Vagina (tissue), 2 donors: ENCODE results near the gene ZBED1.

Experiments
- POLR2A ChIP-seq, 2 donors: fragments of 450-650 bp; IDR thresholded peaks; one replicate each; pipeline ENCODE4 v1.6.1; 2017; ENCODE audit warnings: antibody characterized with exemption in 2 of 2, mild to moderate bottlenecking in 2 of 2, moderate library complexity in 2 of 2
- POLR2AphosphoS5 ChIP-seq, 2 donors: sonication (generic); formaldehyde crosslinking; IDR thresholded peaks; one replicate each; pipeline ENCODE4 v1.9.0; 2017; ENCODE audit warnings: antibody characterized with exemption in 2 of 2, mild to moderate bottlenecking in 2 of 2, low read depth in 1 of 2; ENCODE audit not compliant: insufficient read depth in 1 of 2
- TF ChIP-seq, protein P1 (sequence below), 3 experiments: fragments of 450-650 bp in 2 of 3; fragments of 200-600 bp in 1 of 3; sonication (generic) in 1 of 3; IDR thresholded peaks; one replicate each; pipeline ENCODE4 v1.5.1; 2017 to 2019; ENCODE audit warnings: antibody characterized with exemption in 3 of 3, mild to moderate bottlenecking in 2 of 3, moderate library complexity in 2 of 3

- TF ChIP-seq, protein P1, sequence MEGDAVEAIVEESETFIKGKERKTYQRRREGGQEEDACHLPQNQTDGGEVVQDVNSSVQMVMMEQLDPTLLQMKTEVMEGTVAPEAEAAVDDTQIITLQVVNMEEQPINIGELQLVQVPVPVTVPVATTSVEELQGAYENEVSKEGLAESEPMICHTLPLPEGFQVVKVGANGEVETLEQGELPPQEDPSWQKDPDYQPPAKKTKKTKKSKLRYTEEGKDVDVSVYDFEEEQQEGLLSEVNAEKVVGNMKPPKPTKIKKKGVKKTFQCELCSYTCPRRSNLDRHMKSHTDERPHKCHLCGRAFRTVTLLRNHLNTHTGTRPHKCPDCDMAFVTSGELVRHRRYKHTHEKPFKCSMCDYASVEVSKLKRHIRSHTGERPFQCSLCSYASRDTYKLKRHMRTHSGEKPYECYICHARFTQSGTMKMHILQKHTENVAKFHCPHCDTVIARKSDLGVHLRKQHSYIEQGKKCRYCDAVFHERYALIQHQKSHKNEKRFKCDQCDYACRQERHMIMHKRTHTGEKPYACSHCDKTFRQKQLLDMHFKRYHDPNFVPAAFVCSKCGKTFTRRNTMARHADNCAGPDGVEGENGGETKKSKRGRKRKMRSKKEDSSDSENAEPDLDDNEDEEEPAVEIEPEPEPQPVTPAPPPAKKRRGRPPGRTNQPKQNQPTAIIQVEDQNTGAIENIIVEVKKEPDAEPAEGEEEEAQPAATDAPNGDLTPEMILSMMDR (IDR thresholded peaks at IDR 0.05) = no peak
- TF ChIP-seq POLR2AphosphoS5 (IDR thresholded peaks at IDR 0.05; ENCODE audit: insufficient read depth in 1 of 2, low read depth in 1 of 2) (no peak), POLR2A (IDR thresholded peaks at IDR 0.05) (no peak)
These were observed 39.7 kb upstream of the ZBED1 start for GRCh38 chrX:2540426-2540947.
